HFF-Myc (cell line): ENCODE results near the gene CWC15.

Experiments
- DNase-seq: peaks from one replicate; pipeline ENCODE4 v3.0.0-alpha.2; 2011; ENCODE audit warnings: low read depth; ENCODE audit errors: extremely low read depth
- H3K4me3 ChIP-seq: replicated peaks from 2 replicates; pipeline ENCODE4 v1.5.1; 2011; ENCODE audit warnings: low read depth, mild to moderate bottlenecking, control low read depth, low read length
- TF ChIP-seq, protein P1 (sequence below): IDR thresholded peaks from 2 replicates; pipeline ENCODE4 v1.5.1; 2012; ENCODE audit warnings: mild to moderate bottlenecking, low read depth, low read length, control low read depth; ENCODE audit errors: missing control alignments

Gene CWC15

DNA sequence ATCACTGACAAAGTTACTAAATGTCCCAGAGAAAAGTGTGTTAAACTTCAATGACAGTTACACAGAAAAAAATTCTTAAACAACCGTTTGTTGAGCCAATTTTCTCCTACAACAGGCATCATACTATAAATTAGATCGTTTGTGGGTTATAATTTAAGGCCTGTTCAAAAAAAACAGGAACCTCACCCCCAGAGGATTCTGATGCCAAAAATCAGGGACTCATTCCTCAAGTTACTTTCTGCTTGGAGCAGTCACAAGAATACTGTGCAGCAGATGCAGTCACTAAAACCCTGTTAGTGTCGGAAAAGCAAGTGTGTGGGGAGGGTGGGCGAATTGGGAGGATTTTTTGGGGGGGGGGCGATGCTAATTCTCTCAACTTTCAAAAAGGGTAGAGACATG lies 657 bp downstream of the CWC15 start:
- TF ChIP-seq, protein P1, sequence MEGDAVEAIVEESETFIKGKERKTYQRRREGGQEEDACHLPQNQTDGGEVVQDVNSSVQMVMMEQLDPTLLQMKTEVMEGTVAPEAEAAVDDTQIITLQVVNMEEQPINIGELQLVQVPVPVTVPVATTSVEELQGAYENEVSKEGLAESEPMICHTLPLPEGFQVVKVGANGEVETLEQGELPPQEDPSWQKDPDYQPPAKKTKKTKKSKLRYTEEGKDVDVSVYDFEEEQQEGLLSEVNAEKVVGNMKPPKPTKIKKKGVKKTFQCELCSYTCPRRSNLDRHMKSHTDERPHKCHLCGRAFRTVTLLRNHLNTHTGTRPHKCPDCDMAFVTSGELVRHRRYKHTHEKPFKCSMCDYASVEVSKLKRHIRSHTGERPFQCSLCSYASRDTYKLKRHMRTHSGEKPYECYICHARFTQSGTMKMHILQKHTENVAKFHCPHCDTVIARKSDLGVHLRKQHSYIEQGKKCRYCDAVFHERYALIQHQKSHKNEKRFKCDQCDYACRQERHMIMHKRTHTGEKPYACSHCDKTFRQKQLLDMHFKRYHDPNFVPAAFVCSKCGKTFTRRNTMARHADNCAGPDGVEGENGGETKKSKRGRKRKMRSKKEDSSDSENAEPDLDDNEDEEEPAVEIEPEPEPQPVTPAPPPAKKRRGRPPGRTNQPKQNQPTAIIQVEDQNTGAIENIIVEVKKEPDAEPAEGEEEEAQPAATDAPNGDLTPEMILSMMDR: no peak

DNA sequence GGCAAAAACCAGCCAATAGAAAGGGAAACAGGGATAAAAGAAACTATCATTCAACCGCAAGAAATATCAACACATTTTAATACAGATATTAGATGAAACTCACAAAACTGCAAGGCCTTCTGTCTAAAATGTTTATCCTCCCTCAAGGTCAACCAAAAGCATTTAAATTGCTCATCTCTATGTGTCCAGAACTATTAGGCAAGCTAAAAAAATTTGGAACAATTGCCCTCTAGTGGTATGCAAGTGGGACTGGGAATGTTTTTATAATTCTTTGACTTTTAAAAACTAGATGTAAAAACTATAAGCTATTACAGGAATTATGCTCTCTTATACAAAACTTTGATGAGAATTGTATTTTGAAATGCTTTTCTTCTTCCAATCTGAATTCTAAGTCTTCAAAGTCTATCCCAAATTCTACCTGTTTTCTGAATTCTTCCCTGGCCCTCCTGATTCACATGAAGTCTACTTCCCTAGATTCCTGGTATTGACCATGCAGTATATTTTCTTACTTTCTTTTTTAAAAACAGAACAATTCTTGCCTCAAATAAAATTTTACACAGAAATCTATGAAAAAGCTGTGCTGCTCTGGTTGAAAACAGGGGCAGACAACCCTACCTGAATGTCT lies 4.9 kb downstream of the CWC15 start:
- TF ChIP-seq, protein P1: peak; percentile 49
- DNase-seq: no peak
- H3K4me3 ChIP-seq: no peak overlapping the region

More for the DNA sequence above, 657 bp downstream of the CWC15 start:
- DNase-seq: no peak
- peak overlapping the region; percentile 96 for H3K4me3 ChIP-seq

DNA sequence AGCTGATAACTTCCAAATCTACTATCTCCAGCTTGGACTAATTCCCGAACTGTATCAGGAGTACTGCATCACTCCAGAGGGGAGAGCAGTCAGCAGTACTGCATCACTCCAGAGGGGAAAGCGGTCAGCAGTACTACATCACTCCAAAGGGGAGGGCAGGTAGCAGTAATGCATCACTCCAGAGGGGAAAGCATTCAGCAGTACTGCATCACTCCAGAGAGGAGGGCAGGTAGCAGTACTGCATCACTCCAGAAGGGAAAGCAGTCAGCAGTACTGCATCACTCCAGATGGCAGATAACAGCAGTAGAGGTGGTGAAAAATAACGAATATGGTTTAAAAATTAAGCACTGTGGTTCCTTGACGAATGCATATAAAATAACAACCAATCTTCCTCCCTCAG lies 8.4 kb downstream of the CWC15 start:
- H3K4me3 ChIP-seq: no peak overlapping the region
- DNase-seq: no peak
- TF ChIP-seq, protein P1: no peak

DNA sequence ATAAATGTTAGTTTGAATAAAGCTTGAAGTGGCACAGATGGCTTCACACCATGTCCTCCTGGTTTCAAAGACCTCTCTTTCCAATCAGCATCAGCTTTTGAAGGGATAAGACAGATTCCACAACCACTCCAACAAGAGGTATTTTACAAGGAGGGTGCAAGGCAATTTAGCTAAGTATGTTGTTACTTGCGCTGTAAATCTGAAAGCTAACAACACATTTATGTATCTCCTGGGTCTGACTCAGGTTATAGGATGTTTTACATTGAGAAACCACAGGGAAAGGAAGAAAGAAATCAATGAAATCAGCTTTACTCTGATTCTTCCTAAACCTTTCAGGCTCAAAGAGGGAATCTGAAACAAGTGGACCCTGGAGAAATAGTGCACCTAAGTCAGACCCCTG lies 12.1 kb downstream of the CWC15 start:
- DNase-seq: no peak
- H3K4me3 ChIP-seq: no peak overlapping the region
- TF ChIP-seq, protein P1: no peak

DNA sequence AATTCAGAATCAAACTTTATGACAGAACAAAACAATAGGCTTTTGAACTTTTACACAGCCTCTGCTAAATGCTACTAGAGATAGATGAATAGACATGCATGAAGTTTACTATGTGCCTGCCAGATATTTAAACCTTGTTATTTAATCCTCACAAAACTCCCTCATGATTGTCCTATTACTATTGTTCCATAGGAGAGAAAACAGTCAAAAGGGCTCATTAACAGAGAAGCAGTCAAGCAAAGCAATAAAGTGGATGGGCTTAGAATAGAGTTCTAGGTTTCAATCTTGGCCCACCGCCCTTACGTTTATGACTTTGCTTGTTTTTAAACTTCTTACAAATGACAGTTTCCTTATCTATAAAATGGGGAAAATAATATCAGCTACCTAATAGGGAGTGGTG lies 12.9 kb downstream of the CWC15 start:
- no peak overlapping the region for H3K4me3 ChIP-seq
- TF ChIP-seq, protein P1: no peak
- no peak for DNase-seq

DNA sequence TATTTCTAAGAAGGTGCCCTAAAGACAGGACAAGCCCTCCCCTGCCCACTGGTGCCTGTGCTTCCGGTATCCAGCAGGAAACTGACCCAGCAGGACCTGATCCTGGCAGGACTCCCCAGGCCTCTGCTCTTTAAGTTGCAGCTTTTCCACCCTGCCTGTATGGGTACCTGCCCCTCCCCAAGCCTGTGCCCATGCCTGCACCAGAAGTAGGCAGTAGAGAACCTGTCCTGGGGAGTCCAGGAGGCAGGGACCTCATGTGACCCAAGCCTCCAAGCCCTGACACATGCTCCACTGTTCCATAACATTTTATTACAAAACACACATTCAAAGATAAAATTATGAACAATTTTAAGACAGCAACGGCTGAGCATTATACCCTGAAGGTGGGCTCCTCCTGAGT lies 14.2 kb downstream of the CWC15 start:
- no peak overlapping the region for H3K4me3 ChIP-seq
- no peak for DNase-seq
- TF ChIP-seq, protein P1: no peak
